Panc1 (cell line): ENCODE measurements around the gene DBF4B.

Source experiments
- CTCF ChIP-seq: fragments of 450-650 bp; IDR thresholded peaks from 2 replicates; pipeline ENCODE4 v1.5.1; 2017; ENCODE audit warnings: mild to moderate bottlenecking
- POLR2AphosphoS5 ChIP-seq: IDR thresholded peaks from 2 replicates; pipeline ENCODE4 v1.6.1; 2012; ENCODE audit warnings: mild to moderate bottlenecking, low read depth, low read length, moderate library complexity
- REST ChIP-seq, 2 experiments: IDR thresholded peaks; 2 replicates each; pipeline ENCODE4 v1.6.1; 2011 to 2012; ENCODE audit warnings: low read depth in 2 of 2, control low read depth in 1 of 2, low read length in 1 of 2, mild to moderate bottlenecking in 1 of 2, moderate library complexity in 1 of 2; ENCODE audit not compliant: insufficient read depth in 1 of 2
- SIN3A ChIP-seq: IDR thresholded peaks from 2 replicates; pipeline ENCODE4 v1.6.1; 2012; ENCODE audit warnings: low read depth, mild to moderate bottlenecking, low read length, moderate library complexity, borderline replicate concordance; ENCODE audit not compliant: insufficient read depth
- TCF7L2 ChIP-seq: IDR thresholded peaks from 2 replicates; pipeline ENCODE4 v1.6.1; 2011; ENCODE audit warnings: mild to moderate bottlenecking, low read depth, low read length, inconsistent platforms

- TF ChIP-seq CTCF = no peak
- no peak for TF ChIP-seq REST (IDR thresholded peaks at IDR 0.05; ENCODE audit: insufficient read depth in 1 of 2, low read depth in 2 of 2, low read length in 1 of 2)
- TF ChIP-seq TCF7L2 = no peak
- TF ChIP-seq POLR2AphosphoS5 = no peak
- no peak for TF ChIP-seq SIN3A
Observed at GRCh38 chr17:44747566-44747965, 39.1 kb downstream of the DBF4B start.
